CD4-positive, alpha-beta T cell treated with Interleukin-10 for 1 hour (primary cell): ENCODE results near the gene RIBC2.
A peak's percentile ranks its signal among the peaks of the same experiment; 100 is the strongest.
"Not testable (repeated sequence)": the region's sequence is repeated elsewhere in the genome, so short reads cannot be mapped to it uniquely, and the experiment has no call there.

ENCODE experiments used
- DNase-seq: peaks from one replicate; pipeline ENCODE4 v3.0.0-alpha.2; 2020

Gene RIBC2

GRCh38 chr22:45425531-45426265 lies 12.2 kb downstream of the RIBC2 start:
- DNase-seq = no peak

- no peak for DNase-seq
These were observed 12.9 kb downstream of the RIBC2 start for GRCh38 chr22:45426387-45426786.

DNA sequence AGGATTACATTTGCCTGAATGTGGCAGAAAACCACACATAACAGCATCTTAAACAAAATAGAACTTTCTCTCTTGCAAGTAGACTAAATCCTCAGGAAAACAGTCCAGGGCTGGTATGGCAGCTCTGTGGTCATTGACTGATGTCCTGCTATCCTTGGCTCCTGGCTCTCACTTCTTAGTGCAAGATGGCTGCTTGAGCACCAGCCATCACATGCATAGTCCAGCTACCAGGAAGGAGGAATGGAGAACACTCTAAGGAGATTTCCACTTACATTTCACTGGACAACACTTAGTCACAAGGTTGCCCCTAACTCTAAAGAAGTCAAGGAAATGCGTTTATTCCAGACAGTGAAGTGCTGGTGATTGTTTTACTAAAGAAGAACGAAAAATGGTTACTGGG lies 13.6 kb downstream of the RIBC2 start:
- no peak for DNase-seq

- DNase-seq = no peak
These were observed 15.2 kb downstream of the RIBC2 start for GRCh38 chr22:45428391-45429385.

GRCh38 chr22:45429424-45429823 lies 15.9 kb downstream of the RIBC2 start:
- no peak for DNase-seq

DNA sequence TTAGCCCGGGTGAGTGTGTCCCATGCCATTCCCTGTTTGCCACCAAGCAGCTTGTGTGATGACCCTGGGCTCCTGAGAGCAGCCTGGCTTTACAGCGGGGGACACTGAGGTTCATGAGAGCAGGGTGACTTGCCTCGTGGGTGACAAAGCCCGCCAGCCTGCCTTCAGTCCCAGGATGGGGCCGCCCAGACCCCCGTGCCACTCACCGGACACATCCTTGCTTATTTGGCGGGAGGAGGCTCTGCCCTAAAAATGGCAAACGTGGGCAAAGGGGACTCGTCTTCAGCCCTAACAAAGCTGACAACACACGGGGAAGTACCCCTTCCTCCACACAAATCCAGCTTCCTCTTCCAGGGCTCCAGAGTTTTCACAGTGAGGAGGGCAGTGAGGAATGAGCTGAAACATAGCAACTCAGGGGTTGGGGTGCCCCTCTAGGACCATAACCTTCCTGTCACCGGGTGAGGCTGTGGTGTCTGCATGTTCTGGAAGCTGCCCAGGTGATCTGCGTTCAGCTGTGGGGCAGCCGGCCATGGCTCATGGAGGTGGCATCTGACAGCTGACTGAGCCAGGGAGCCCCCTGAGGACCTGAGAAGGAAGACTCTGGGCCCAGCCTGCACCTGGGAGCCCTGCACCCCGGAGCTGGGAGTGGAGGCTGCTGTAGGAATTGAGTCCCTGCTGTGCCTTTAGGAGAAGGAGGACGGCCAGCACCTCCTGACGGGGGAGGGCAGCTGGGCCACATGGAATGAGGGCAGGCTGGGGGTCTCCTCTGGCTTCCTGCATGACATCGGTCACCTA lies 16.7 kb downstream of the RIBC2 start:
- no peak for DNase-seq

DNA sequence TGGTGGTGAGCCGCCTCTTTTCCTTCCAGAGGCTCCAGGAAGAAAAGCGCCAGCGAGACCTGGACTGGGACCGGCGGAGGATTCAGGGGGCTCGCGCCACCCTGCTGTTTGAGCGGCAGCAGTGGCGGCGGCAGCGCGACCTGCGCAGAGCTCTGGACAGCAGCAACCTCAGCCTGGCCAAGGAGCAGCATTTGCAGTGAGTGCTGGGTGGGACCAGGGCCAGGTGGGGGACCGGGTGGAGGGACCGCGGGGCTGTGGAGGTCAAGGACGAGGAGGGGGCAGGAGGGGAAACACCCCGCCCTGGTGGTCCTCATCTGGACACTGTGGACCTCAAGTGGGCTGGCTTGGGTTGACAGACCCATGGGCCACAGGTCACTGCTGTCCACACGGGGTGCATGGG lies 17.4 kb downstream of the RIBC2 start:
- no peak for DNase-seq

- no peak for DNase-seq
These were observed 21.5 kb downstream of the RIBC2 start for GRCh38 chr22:45434981-45435380.

GRCh38 chr22:45435544-45436139 lies 22.1 kb downstream of the RIBC2 start:
- DNase-seq = peak; percentile 86

- DNase-seq = not testable (repeated sequence)
These were observed 23.5 kb downstream of the RIBC2 start for GRCh38 chr22:45436871-45437517.

GRCh38 chr22:45438336-45438735 lies 24.8 kb downstream of the RIBC2 start:
- DNase-seq = no peak

DNA sequence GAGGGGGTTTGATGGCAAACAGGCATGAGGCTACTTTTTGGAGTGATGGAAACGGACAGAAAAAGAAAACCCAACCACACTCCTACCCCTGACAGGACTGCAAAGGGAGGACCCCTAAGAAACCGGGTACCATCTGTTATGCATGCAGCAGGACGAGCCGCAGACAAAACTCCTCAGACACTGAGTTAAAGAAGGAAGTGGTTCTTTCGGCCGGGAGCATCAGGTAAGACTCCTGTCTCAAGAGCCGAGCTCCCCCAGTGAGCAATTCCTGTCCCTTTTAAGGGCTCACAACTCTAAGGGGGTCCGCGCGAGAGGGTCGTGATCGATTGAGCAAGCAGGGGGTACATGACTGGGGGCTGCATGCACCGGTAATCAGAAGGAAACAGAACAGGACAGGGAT lies 27.2 kb downstream of the RIBC2 start:
- not testable (repeated sequence) for DNase-seq

GRCh38 chr22:45441138-45441537 lies 27.6 kb downstream of the RIBC2 start:
- peak; percentile 34 for DNase-seq

GRCh38 chr22:45442116-45442515 lies 28.6 kb downstream of the RIBC2 start:
- no peak for DNase-seq

GRCh38 chr22:45444168-45444567 lies 30.7 kb downstream of the RIBC2 start:
- DNase-seq = no peak

DNA sequence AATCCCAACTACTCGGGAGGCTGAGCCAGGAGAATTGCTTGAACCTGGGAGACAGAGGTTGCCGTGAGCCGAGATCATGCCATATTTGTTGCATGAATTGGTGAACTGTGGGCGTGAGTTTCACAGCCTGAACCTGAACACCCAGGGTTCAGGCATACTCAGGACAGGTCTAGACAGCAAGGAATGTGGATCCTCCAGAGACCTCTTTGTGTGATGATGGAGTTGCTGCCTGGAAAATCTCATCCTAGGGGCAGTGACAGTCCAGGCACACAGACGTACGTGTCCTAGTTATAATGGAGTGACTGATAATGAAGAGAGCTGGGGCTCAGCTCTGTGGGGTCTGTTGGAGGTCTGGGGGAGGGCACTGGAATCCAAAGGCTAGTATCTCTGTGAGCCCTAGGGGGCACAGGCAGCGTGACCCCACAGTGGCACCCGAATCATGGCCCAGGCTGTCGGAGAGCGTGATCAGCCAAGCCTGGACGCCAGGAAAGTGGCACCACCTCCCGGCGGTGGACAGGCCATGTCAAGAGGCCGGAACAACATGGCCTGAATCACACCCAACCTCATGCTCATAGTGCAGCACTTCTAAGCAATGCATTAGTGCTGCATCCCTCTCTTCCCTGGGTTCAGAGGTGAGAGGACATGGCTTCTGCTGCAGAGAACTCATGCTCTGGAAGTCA lies 31.7 kb downstream of the RIBC2 start:
- no peak for DNase-seq

GRCh38 chr22:45446216-45446615 lies 32.7 kb downstream of the RIBC2 start:
- no peak for DNase-seq

GRCh38 chr22:45447596-45447995 lies 34.1 kb downstream of the RIBC2 start:
- DNase-seq = not testable (repeated sequence)

- no peak for DNase-seq
These were observed 34.9 kb downstream of the RIBC2 start for GRCh38 chr22:45448431-45448830.

GRCh38 chr22:45449442-45449841 lies 35.9 kb downstream of the RIBC2 start:
- DNase-seq = not testable (repeated sequence)

- DNase-seq = no peak
These were observed 36.8 kb downstream of the RIBC2 start for GRCh38 chr22:45450101-45450785.
